Right lobe of liver (tissue), 6 donors: ENCODE measurements around the gene RPL22. TPM values are rescaled to one million over a fixed set of nuclear protein-coding genes. Genes with fewer than 3 reads are reported as not detected.
A peak's percentile ranks its signal among the peaks of the same experiment; 100 is the strongest.

Experiments
- ATAC-seq, 4 donors: fragments of 200-7000 bp; cut with Tn5 transposase; one replicate each; pipeline ENCODE4 v1.9.1; 2020; ENCODE audit warnings: mild to moderate bottlenecking in 4 of 4, moderate library complexity in 4 of 4
- DNase-seq, 3 donors: peaks; one replicate each; pipeline ENCODE4 v3.0.0-alpha.2; 2020
- H3K27ac ChIP-seq, 3 donors: fragments of 200-600 bp; one replicate each; pipeline ENCODE4 v1.8.0; 2022
- H3K27me3 ChIP-seq, 2 donors: fragments of 200-600 bp; one replicate each; pipeline ENCODE4 v1.8.0; 2022
- H3K36me3 ChIP-seq, 4 donors: fragments of 200-600 bp; sonication (generic) in 1 of 4; one replicate each; pipeline versions ENCODE4 v1.5.1 to v1.8.0; 2017 to 2022; ENCODE audit warnings: control low read depth in 1 of 4
- H3K4me1 ChIP-seq, 4 donors: fragments of 200-600 bp; sonication (generic) in 1 of 4; one replicate each; pipeline versions ENCODE4 v1.5.1 to v1.8.0; 2017 to 2022; ENCODE audit warnings: control low read depth in 1 of 4
- H3K4me3 ChIP-seq, 3 donors: fragments of 200-600 bp; one replicate each; pipeline ENCODE4 v1.8.0; 2022
- H3K9me3 ChIP-seq, 4 donors: fragments of 200-600 bp; sonication (generic) in 1 of 4; one replicate each; pipeline versions ENCODE4 v1.5.1 to v1.8.0; 2017 to 2022; ENCODE audit warnings: control low read depth in 1 of 4
- POLR2A ChIP-seq: fragments of 450-650 bp; IDR thresholded peaks from one replicate; pipeline ENCODE4 v1.6.1; 2017; ENCODE audit warnings: antibody characterized with exemption, mild to moderate bottlenecking
- WGBS: methylation state at CpG from one replicate; pipeline ENCODE4 v1.1.6; 2018; ENCODE audit warnings: low coverage, low lambda C conversion rate; ENCODE audit not compliant: insufficient coverage; ENCODE audit errors: missing lambda C conversion rate; 5-methylcytosine and 5-hydroxymethylcytosine counted together
- intact Hi-C, 2 donors: fragments of 100-400 bp; cut with DNase I; formaldehyde crosslinking; loops; one replicate each; pipeline versions ENCODE4 v1.11.2 to v1.14.1; 2022
- total RNA-seq, 6 experiments: library from RNA; depleted of rRNA in 2 of 6; stranded (reverse); fragments of >200 nt in 2 of 6; fragmentation: NEBNext Ultra II Directional in 3 of 6; extraction: Animal tissue kit (Norgen Biotek cat#: 25700) in 3 of 6; gene quantifications; one replicate each; pipeline versions ENCODE4 v1.1.0 to v1.2.4, GENCODE V29; 2016 to 2023
- TF ChIP-seq, protein P1 (sequence below), 4 donors: fragments of 200-600 bp in 3 of 4; fragments of 450-650 bp in 1 of 4; IDR thresholded peaks; one replicate each; pipeline versions ENCODE4 v1.5.1 to v1.8.0; 2016 to 2022; ENCODE audit warnings: antibody characterized with exemption in 4 of 4, mild to moderate bottlenecking in 2 of 4
- donor health status: DM: no; HTN: yes; CAD: no.
- donor health status: DM: no; HTN: no; CAD: no.
- donor health status: DM: no; HTN: no; CAD: no.
- donor health status: DM: no; HTN: yes; CAD: no.
- donor health status: DM: no; HTN: yes; CAD: no.

The RPL22 gene
- total RNA-seq, 6 experiments from 2014 or later: 45.4 to 156 (median 134) TPM

DNA sequence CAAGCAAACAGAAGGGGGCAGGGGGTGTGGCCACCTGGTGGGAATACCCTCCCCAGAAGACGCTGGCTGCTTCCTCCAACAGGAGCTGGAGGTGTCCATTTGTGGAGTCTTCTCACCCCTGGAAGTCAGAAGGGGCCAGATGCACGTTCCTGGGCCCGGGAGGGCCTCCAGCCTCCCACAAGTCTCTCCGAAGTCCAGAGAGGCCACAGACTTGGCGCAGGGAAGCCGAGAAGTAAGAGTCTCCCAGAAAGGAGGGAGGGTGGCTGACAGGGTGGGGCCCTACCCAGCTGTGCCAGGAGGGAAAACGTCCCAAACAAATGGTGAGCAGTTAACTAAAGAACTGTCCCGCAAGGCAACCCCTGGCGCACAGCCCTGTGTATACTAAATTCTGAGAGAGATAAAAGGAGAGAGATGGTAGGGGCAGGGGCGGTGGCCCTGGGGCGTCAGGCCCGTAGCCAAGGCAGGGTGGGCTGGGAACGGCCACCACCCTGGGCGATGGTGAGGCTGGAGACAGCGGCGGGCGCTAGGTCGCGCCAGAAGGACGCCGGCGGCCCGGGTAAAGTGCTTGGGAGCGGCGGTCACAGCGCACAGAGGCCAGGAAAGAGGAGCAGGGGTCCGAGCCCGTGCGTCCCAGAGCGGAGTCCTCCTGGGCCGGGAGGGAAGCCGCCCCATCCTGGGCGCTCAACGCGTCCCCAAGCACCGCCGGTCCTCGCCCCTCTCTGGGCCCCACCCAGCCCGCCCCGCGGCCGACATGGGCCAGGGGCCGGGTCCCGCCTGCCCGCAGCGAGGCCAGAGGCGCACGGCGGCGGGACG, 20.4 kb downstream of the RPL22 start:
- peaks cover 0 to 14% of the 10 kb centered on the region in 2 donors for H3K27me3 ChIP-seq
- intact Hi-C loops: no loop called here
- H3K27ac ChIP-seq: no peak overlapping the region
- no peaks in the 10 kb centered on the region for H3K9me3 ChIP-seq
- ATAC-seq (no peak), DNase-seq (peak in 1 of 3 donors; percentile 14)
- WGBS: 16% methylated on average over 12 of the region's 51 CpGs
- TF ChIP-seq, protein P1, sequence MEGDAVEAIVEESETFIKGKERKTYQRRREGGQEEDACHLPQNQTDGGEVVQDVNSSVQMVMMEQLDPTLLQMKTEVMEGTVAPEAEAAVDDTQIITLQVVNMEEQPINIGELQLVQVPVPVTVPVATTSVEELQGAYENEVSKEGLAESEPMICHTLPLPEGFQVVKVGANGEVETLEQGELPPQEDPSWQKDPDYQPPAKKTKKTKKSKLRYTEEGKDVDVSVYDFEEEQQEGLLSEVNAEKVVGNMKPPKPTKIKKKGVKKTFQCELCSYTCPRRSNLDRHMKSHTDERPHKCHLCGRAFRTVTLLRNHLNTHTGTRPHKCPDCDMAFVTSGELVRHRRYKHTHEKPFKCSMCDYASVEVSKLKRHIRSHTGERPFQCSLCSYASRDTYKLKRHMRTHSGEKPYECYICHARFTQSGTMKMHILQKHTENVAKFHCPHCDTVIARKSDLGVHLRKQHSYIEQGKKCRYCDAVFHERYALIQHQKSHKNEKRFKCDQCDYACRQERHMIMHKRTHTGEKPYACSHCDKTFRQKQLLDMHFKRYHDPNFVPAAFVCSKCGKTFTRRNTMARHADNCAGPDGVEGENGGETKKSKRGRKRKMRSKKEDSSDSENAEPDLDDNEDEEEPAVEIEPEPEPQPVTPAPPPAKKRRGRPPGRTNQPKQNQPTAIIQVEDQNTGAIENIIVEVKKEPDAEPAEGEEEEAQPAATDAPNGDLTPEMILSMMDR (IDR thresholded peaks at IDR 0.05): no peak
- TF ChIP-seq POLR2A: no peak
- H3K4me1 ChIP-seq: peaks cover 0 to 8% (median 0%) of the 10 kb centered on the region in 4 donors
- H3K36me3 ChIP-seq: no peaks in the 10 kb centered on the region
- no peak overlapping the region for H3K4me3 ChIP-seq

DNA sequence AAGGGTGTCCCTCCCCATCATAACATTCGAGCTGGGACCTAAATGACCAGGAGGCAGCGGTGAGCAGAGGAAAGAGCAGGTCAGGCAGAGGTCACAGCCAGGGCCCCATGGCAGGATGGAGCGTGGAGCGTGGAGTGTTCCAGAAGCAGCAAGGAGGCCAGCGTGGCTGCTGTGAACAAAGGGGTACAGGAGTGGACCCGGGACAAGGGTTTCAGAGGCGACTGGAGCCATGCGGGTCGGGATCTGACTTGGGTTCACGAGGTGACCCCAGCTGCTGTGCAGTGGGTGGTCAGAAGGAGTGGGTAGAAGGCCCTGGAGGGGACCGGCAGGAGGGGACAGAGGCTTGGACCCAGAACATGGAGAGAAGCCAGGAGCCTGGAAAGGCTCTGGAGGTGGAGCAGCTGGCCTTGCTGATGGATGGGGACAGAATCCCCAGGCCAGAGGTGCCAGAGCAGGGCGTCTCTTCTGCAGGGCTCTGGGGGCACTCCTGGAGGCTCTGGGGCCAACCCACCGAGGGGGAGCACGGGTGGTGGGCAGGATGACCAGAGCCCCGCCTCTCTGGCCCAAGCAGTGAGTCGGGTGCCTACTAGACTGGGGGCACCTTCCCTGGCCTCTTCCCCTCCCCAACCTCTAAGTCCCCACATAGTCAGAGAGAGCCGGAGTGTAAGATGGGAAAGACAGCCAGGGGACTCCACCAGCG, 21.6 kb downstream of the RPL22 start:
- Histone ChIP-seq H3K27ac (no peak overlapping the region), H3K27me3 (peaks cover 0 to 14% of the 10 kb centered on the region in 2 donors), H3K36me3 (no peaks in the 10 kb centered on the region), H3K9me3 (no peaks in the 10 kb centered on the region), H3K4me1 (peaks cover 0 to 8% (median 0%) of the 10 kb centered on the region in 4 donors), H3K4me3 (no peak overlapping the region)
- no peak for ATAC-seq
- DNase-seq: no peak
- intact Hi-C loops: no loop called here
- WGBS: 62% methylated on average over 9 of the region's 18 CpGs
- no peak for TF ChIP-seq POLR2A
- TF ChIP-seq, protein P1 (IDR thresholded peaks at IDR 0.05): no peak

DNA sequence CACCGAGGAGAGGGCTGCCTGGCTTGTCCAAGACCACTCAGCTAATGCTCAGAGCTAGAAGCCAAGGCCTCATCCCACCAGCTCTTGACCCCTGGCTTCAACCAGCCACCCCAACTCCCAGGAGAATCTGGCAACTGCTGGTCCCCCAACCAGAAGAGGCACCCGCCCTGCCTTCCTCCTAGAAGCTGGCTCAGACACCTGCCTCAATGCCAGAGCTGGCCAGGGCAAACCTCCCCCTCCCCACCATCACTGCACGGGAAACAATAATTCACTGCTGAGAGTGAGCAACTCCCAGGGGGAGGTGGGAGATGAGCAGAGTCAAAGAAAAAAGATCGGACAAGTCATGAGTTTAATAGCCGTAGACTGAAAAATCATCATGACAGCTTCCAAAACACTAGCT, 22.6 kb downstream of the RPL22 start:
- whole genome bisulfite sequencing: 86% methylated on average over 4 of the region's 5 CpGs
- ATAC-seq: no peak
- no peaks in the 10 kb centered on the region for H3K9me3 ChIP-seq
- intact Hi-C loops: no loop called here
- H3K27ac ChIP-seq: no peak overlapping the region
- H3K36me3 ChIP-seq: no peaks in the 10 kb centered on the region
- peaks cover 0 to 14% of the 10 kb centered on the region in 2 donors for H3K27me3 ChIP-seq
- H3K4me3 ChIP-seq: no peak overlapping the region
- peaks cover 0 to 8% (median 0%) of the 10 kb centered on the region in 4 donors for H3K4me1 ChIP-seq
- TF ChIP-seq POLR2A: no peak
- TF ChIP-seq, protein P1 (IDR thresholded peaks at IDR 0.05): no peak
- DNase-seq: no peak

DNA sequence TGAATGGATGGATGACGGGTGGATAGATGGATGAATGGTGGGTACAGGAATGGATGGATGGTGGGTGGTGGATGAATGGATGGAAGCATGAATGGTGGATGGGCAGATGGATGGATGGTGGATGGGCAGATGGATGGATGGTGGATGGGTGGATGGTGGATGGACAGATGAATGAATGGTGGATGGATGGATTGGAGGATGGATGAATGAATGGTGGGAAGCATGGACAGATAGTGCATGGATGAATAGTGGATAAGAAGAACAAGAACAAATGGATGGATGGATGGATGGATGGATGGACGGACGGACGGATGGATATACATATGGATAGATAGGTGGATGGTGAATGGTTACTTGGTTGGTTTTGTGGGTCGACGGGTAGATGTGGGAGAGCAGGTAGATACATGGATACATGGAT, 24.0 kb downstream of the RPL22 start:
- H3K27me3 ChIP-seq: peaks cover 0 to 14% of the 10 kb centered on the region in 2 donors
- WGBS: 84% methylated on average over 6 of the region's 6 CpGs
- intact Hi-C loops: no loop called here
- H3K9me3 ChIP-seq: no peaks in the 10 kb centered on the region
- H3K4me1 ChIP-seq: peaks cover 0 to 4% (median 0%) of the 10 kb centered on the region in 4 donors
- H3K4me3 ChIP-seq: no peak overlapping the region
- ATAC-seq: no peak
- no peak for TF ChIP-seq POLR2A
- TF ChIP-seq, protein P1 (IDR thresholded peaks at IDR 0.05): no peak
- no peaks in the 10 kb centered on the region for H3K36me3 ChIP-seq
- DNase-seq: no peak
- H3K27ac ChIP-seq: no peak overlapping the region
